Mammary epithelial cell (primary cell): ENCODE results near the gene KRTAP10-6.

Experiments used
- CTCF ChIP-seq, 2 donors: IDR thresholded peaks in 1 of 2; conservative IDR thresholded peaks in 1 of 2; 2 replicates each; pipeline ENCODE4 v1.5.1; 2011 to 2012; ENCODE audit warnings: inconsistent platforms in 2 of 2, low read length in 2 of 2, mild to moderate bottlenecking in 2 of 2, control low read depth in 1 of 2, low read depth in 1 of 2; ENCODE audit not compliant: insufficient read depth in 1 of 2; ENCODE audit errors: extremely low read depth in 1 of 2
- EZH2 ChIP-seq: IDR thresholded peaks from 2 replicates; pipeline ENCODE4 v1.6.1; 2012; ENCODE audit warnings: low read length, inconsistent platforms, borderline replicate concordance

GRCh38 chr21:44619886-44620285 is 27.6 kb upstream of the KRTAP10-6 start:
- TF ChIP-seq EZH2 (no peak), CTCF (conservative IDR thresholded peaks at IDR 0.05 in 1 of 2, IDR thresholded peaks at IDR 0.05 in 1 of 2; ENCODE audit: extremely low read depth in 1 of 2, insufficient read depth in 1 of 2, low read depth in 1 of 2, low read length in 2 of 2) (no peak)
